ENCODE data around the gene CELSR2.
"Not testable (repeated sequence)": the region's sequence is repeated elsewhere in the genome, so short reads cannot be mapped to it uniquely, and the experiment has no call there.

CELSR2 gene, protein sequence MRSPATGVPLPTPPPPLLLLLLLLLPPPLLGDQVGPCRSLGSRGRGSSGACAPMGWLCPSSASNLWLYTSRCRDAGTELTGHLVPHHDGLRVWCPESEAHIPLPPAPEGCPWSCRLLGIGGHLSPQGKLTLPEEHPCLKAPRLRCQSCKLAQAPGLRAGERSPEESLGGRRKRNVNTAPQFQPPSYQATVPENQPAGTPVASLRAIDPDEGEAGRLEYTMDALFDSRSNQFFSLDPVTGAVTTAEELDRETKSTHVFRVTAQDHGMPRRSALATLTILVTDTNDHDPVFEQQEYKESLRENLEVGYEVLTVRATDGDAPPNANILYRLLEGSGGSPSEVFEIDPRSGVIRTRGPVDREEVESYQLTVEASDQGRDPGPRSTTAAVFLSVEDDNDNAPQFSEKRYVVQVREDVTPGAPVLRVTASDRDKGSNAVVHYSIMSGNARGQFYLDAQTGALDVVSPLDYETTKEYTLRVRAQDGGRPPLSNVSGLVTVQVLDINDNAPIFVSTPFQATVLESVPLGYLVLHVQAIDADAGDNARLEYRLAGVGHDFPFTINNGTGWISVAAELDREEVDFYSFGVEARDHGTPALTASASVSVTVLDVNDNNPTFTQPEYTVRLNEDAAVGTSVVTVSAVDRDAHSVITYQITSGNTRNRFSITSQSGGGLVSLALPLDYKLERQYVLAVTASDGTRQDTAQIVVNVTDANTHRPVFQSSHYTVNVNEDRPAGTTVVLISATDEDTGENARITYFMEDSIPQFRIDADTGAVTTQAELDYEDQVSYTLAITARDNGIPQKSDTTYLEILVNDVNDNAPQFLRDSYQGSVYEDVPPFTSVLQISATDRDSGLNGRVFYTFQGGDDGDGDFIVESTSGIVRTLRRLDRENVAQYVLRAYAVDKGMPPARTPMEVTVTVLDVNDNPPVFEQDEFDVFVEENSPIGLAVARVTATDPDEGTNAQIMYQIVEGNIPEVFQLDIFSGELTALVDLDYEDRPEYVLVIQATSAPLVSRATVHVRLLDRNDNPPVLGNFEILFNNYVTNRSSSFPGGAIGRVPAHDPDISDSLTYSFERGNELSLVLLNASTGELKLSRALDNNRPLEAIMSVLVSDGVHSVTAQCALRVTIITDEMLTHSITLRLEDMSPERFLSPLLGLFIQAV (N-terminal part only)

GRCh38 chr1:109248797-109249629 lies at the start of gene CELSR2:
Gene CELSR2 (plus strand): TSS chr1:109249539. CDS start chr1:109250080, 541 bp downstream.
- DNase-seq (ENCODE audit: low read depth) = peak; percentile 50

DNA sequence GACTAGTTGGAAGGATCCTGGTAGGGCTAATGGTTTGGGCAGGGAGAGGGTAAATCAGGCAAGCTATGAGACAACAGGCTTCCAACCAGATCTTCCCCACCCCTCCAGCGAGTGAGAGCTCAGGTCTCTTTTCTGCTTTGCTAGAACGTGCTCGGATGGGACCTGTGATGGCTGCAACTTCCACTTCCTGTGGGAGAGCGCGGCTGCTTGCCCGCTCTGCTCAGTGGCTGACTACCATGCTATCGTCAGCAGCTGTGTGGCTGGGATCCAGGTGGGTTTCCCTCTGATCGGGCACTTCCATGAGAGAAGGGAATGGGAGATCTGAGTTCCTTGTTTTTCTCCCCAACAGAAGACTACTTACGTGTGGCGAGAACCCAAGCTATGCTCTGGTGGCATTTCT lies 49.6 kb upstream of the CELSR2 start:
- no peak for DNase-seq (ENCODE audit: low read depth)

- no peak for DNase-seq (ENCODE audit: low read depth)
Observed at GRCh38 chr1:109201123-109201703, 48.1 kb upstream of the CELSR2 start.

DNA sequence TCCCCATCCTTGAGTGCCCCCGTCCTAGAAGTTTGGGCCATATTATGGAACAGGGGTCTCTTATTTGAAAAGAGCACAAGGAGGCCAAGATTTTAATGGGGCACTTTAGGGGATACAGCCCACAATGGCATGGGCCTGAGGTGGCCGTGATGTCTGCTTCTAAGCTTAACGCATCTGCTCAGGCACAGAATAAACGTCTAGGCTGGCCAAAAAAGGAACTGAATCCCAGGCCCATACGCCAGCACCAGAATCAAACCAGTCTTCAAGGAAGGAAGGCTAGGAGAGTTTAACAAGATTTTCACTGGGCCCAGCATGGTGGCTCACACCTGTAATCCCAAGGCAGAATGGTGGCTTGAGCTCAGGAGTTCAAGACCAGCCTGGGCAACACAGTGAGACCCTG lies 44.9 kb upstream of the CELSR2 start:
- DNase-seq (ENCODE audit: low read depth) = no peak

GRCh38 chr1:109206339-109206738 lies 43.0 kb upstream of the CELSR2 start:
- no peak for DNase-seq (ENCODE audit: low read depth)

DNA sequence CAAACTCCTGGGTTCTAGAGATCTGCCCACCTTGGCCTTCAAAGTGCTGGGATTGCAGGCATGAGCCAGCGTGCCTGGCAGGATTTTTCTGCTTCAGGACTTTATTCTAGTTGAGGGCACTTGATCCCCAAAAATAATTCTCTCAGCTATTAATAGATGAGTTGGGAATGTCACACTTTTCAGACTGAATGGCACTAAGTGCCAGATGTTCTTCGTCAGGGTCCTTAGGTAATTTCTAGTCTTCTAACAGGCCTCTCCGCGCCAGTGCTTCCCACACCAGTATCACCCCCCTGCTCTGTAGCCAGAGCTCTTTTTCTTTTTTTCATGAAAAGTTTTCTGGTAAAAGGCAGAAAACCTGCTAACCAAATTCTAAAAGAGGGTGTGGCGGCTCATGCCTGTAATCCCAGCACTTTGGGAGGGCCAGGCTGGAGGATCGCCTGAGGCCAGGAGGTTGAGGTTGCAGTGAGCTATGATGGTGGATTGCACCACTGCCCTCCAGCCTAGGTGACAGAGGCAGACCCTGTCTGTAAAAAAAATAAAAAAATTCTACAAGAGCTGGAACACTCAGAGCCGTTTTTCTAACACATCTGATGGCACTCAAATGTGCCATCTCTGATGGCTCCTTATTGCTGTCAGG lies 41.8 kb upstream of the CELSR2 start:
- no peak for DNase-seq (ENCODE audit: low read depth)

GRCh38 chr1:109208394-109208793 lies 40.9 kb upstream of the CELSR2 start:
- no peak for DNase-seq (ENCODE audit: low read depth)

- DNase-seq (ENCODE audit: low read depth) = no peak
Observed at GRCh38 chr1:109208836-109209463, 40.4 kb upstream of the CELSR2 start.

DNA sequence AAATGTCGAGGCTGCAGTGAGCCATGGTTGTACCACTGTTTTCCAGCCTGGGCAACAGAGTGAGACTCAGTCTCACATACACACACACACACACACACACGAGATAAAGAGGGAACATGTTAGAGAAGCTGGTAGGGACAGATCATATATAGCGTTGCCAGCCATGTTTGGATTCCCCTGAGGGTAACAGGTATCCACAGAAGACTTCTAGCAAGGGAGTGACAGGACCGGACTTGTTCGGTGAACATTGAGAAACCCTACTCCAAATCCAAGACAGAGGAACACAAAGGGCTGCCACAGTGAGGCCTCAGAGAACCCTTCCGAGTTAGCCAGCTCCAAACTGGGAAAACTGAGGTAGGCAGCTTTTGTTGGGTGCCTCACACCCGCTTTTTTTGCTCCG lies 39.3 kb upstream of the CELSR2 start:
- no peak for DNase-seq (ENCODE audit: low read depth)

DNA sequence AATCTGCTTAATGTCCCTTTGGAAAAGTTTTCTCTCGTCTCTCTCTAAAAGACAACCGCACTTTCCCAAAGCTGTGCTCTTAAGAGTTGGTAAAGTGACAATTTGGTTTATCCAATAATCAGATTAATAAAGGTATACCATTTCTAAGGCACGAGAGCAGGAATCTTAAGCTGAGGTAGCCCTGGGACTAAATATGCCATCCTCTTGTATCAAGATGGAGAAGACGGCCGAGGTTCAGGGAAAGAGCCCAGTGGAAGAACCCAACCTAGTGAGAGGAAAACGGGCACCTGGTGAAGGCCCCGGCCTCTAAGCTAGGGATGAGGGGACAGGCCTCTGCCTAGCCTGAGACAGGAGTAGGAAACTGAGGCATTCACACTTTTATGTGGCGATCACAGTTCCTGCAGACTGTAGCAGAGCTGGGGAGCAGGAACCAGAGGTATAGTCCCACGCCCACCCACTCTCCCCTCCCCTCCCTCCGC lies 36.0 kb upstream of the CELSR2 start:
- no peak for DNase-seq (ENCODE audit: low read depth)

DNA sequence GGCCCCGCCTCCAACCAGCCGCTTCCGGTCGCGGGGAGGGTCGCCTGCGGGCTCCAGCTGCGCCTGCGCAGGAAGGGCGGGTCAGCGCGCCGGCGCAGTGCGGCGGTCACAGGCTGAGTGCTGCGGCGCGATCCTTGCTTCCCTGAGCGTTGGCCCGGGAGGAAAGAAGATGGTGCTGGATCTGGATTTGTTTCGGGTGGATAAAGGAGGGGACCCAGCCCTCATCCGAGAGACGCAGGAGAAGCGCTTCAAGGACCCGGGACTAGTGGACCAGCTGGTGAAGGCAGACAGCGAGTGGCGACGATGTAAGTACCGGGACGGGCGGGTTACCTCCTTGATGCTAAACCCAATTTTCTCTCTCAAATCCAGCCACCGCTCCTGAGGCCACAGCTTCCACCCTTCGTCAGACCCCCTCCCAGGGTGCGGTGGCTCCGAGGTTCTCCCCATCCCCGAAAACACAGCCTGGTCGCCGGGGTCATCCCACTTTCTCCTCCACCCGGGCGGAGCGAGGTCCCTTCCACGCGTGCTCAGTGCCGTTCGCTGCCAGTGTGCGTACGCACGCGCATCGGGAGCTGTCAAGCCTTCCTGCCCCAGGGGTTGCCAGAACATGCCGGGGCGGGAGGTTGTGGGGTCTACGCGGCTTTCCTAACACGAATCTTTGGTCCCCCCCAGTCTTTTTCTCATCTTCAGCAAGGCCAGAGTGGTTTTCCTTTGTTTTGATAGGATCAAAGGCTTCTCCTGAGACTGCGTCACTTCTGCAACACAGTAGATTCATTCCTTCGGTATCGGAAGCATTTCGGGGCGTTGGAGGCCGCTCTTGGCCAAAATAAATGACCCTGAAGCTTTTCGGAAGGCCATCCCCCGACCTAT lies 35.3 kb upstream of the CELSR2 start, which contains the start of gene SARS1:
Gene SARS1, plus strand, starts transcription at position 95 of the 870 bp plus-strand sequence. Its CDS starts 75 bp downstream, at position 170.
- DNase-seq (ENCODE audit: low read depth) = peak; percentile 72

- no peak for DNase-seq (ENCODE audit: low read depth)
Observed at GRCh38 chr1:109214695-109215623, 34.4 kb upstream of the CELSR2 start.

- no peak for DNase-seq (ENCODE audit: low read depth)
Observed at GRCh38 chr1:109216662-109217061, 32.7 kb upstream of the CELSR2 start.

DNA sequence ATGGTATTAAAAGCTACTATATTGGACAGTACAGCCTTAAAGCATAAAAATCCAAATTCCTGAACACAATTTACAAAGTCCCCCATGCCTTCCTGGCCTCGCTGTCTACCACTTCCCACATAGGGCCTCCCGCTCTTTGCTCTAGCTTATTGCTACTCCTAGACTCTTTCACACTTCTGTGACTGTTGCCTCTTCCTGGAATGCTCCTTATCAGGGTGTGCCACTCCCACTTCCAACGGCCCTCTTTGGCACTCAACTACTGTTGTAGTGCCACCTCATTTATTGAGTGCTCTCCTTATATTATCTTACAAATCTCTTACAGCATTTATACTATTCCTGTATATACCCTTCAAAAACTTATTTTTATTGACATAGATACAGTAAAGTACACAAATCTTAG lies 30.8 kb upstream of the CELSR2 start:
- DNase-seq (ENCODE audit: low read depth) = no peak

GRCh38 chr1:109221201-109221600 lies 28.1 kb upstream of the CELSR2 start:
- not testable (repeated sequence) for DNase-seq (ENCODE audit: low read depth)

GRCh38 chr1:109225308-109225707 lies 24.0 kb upstream of the CELSR2 start:
- DNase-seq (ENCODE audit: low read depth) = no peak

DNA sequence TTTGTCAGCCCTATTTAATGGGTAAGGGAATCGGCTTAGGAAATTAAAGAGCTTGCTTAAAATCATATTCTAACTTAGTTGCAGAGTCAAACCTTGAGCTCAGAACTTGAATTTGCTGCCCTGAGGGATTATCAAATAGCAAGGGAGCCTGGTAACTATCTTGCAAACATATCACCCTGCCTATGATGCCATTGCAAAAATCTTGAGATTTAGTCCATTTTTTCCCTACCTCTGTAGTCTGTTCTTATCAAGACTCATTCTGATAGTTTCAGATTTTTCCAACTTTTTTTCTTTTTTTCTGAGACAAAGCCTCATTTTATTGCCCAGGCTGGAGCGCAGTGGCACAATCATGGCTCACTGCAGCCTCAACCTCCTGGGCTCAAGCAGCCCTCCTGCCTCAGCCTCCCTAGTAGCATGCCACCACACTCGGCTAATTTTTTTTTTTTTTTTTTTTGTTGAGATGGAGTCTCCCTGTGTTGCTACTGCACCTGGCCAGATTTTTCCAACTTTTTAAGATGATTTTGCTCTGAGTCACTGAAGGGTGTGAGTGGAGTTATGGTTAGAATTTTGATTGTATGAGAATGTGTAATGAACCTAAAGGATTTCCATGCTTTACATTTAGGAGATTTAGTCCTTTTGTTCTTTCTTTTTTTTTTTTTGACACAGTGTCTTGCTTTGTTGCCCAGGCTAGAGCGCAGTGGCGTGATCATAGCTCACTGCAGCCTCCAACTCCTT lies 23.5 kb upstream of the CELSR2 start:
- no peak for DNase-seq (ENCODE audit: low read depth)

Measured in T-helper 22 cell (primary cell).